Left ventricle myocardium inferior (tissue), 1 donor: ENCODE data around the gene FAM53A. TPM values are rescaled to one million over a fixed set of nuclear protein-coding genes. Genes with fewer than 3 reads are reported as not detected.

Source experiments
- DNase-seq: peaks from one replicate; pipeline ENCODE4 v3.0.0-alpha.2; 2020
- H3K27ac ChIP-seq: fragments of 200-600 bp; replicated peaks from 2 replicates; pipeline ENCODE4 v1.8.0; 2021
- H3K27me3 ChIP-seq: fragments of 200-600 bp; 2 replicates; pipeline ENCODE4 v1.8.0; 2021; ENCODE audit warnings: low read depth
- H3K36me3 ChIP-seq: fragments of 200-600 bp; 2 replicates; pipeline ENCODE4 v1.8.0; 2021
- H3K4me1 ChIP-seq: fragments of 200-600 bp; 2 replicates; pipeline ENCODE4 v1.8.0; 2021
- H3K4me3 ChIP-seq: fragments of 200-600 bp; 2 replicates; pipeline ENCODE4 v1.8.0; 2021; ENCODE audit warnings: mild to moderate bottlenecking, moderate library complexity
- H3K9me3 ChIP-seq: fragments of 200-600 bp; replicated peaks from 2 replicates; pipeline ENCODE4 v1.8.0; 2021
- intact Hi-C: fragments of 100-400 bp; cut with micrococcal nuclease; formaldehyde crosslinking; loops from one replicate; pipeline ENCODE4 v1.11.0; 2022
- total RNA-seq: library from RNA; stranded (reverse); fragmentation: NEBNext Ultra II Directional; extraction: Animal tissue kit (Norgen Biotek cat#: 25700); gene quantifications from one replicate; pipeline ENCODE4 v1.2.1, GENCODE V29; 2021
- TF ChIP-seq, protein P1 (sequence below): fragments of 200-600 bp; IDR thresholded peaks from 2 replicates; pipeline ENCODE4 v1.8.0; 2021; ENCODE audit warnings: antibody characterized with exemption, mild to moderate bottlenecking, borderline replicate concordance
- donor health status: DM: no; HTN: yes; CAD: no; lungs with severe emphysema.

The FAM53A gene
- total RNA-seq, 1 donor from 2014 or later = 0.71 TPM

DNA sequence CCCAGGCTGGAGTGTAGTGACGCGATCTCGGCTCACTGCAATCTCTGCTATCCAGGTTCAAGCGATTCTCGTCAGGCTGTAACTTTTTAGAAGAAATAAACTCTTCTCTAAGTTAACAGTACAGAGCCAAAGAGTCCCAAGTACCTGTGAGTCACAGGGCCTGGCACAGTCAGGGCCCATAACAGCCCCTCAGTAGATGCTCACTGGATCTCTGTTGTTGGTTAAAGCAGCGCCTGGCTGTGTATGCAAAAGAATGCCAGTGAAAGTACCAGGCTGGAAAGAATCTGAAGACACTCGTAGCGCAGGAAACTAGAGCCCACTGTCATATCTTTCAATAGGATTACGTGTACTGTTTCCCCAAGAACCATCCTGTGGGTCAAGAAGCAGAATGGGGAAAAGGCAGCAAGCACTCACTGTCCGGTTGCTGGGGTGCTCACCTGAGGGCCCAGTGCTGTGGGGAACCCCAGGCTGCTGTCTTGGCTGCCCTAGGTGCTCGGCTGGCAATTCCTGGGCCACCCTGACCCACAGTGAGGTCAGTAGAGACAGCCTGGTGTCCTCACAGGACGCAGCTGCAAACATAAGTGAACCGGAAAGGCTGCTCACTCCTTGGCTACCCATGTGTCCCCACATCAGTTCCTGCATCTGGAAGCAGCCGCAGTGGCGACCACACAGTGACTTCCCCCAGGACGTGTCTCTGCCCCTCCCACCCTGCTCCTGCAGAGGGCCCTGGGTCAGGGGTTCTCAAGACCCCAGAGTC lies 31.1 kb upstream of the FAM53A start:
- H3K4me3 ChIP-seq = no peak overlapping the region
- peaks cover 94% of the 10 kb centered on the region for H3K4me1 ChIP-seq
- DNase-seq = no peak
- peak overlapping the region; percentile 42 for H3K27ac ChIP-seq
- H3K36me3 ChIP-seq = peaks cover 21% of the 10 kb centered on the region
- no peaks in the 10 kb centered on the region for H3K9me3 ChIP-seq
- TF ChIP-seq, protein P1, sequence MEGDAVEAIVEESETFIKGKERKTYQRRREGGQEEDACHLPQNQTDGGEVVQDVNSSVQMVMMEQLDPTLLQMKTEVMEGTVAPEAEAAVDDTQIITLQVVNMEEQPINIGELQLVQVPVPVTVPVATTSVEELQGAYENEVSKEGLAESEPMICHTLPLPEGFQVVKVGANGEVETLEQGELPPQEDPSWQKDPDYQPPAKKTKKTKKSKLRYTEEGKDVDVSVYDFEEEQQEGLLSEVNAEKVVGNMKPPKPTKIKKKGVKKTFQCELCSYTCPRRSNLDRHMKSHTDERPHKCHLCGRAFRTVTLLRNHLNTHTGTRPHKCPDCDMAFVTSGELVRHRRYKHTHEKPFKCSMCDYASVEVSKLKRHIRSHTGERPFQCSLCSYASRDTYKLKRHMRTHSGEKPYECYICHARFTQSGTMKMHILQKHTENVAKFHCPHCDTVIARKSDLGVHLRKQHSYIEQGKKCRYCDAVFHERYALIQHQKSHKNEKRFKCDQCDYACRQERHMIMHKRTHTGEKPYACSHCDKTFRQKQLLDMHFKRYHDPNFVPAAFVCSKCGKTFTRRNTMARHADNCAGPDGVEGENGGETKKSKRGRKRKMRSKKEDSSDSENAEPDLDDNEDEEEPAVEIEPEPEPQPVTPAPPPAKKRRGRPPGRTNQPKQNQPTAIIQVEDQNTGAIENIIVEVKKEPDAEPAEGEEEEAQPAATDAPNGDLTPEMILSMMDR = no peak
- intact Hi-C loops = no loop called here
- H3K27me3 ChIP-seq = no peaks in the 10 kb centered on the region

DNA sequence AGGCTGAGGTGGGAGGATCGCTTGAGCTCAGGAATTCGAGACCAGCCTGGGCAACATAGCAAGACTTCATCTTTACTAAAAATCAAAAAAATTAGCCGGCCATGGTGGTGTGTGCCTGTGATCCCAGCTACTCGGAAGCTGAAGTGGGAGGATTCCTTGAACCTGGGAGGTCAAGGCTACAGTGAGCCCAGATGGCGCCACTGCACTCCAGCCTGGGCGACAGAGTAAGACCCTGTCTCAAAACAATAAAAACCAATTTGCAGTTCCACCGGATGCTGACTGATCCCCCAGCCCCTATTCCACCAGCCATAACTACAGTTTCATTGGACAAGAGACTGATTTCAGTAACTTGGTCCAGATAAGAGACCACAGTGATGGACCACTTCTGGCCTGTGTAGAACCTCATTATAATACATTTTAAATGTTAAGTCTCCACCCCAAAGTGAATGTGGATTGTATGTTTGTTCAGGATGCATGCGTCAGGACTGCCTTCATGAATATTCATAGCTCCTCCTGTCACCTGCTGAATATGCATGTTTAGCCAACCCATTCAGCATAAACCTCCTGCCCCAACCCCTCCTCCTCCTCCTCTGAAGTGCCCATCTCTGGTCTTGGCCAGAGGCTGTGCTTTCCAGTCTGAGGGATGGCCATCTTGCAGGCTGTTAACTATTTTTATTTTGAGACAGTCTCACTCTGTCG lies 30.3 kb upstream of the FAM53A start:
- no peak for DNase-seq
- peaks cover 21% of the 10 kb centered on the region for H3K36me3 ChIP-seq
- no peak overlapping the region for H3K4me3 ChIP-seq
- peak overlapping the region; percentile 99 for H3K27ac ChIP-seq
- peaks cover 92% of the 10 kb centered on the region for H3K4me1 ChIP-seq
- no peaks in the 10 kb centered on the region for H3K27me3 ChIP-seq
- no peaks in the 10 kb centered on the region for H3K9me3 ChIP-seq
- TF ChIP-seq, protein P1 = no peak
- intact Hi-C loops = no loop called here

DNA sequence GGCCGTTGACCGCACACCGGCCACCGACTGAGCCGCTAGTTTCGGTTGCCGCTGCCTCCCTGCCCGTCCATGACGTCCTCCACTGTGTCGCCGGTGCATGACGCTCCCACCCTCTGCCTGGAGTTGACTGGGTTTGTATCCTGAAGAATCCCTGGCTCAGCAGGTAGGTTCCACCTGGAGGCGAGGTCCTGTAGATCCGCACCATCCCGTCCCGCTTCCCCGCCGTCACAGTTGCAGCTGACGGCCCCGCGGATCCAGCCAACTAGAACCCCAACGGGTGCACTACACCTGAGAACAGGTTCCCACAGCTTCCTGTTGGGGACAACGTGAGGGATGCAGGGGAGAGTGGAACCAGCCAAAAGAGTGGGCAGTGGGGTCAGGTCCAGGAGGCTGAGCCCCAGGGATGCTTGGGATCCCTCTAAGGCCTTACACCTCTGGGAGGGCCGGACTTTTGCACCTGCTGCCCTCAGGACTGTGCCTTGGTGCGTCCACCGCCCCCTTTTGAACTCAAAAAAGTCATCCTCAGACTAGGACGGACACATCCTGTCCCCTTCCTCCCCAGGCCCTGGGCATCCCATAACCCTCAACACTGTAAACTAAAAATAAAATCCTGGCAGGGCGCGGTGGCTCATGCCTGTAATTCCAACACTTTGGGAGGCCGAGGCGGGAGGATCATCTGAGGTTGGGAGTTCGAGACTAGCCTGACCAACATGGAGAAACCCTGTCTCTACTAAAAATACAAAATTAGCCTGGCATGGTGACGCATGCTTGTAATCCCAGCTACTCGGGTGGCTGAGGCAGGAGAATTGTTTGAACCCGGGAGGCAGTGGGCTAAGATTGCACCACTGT lies 29.1 kb upstream of the FAM53A start:
- Histone ChIP-seq H3K27ac (peak overlapping the region; percentile 99), H3K9me3 (no peaks in the 10 kb centered on the region), H3K36me3 (peaks cover 18% of the 10 kb centered on the region), H3K4me3 (peak overlapping the region; percentile 97), H3K4me1 (peaks cover 85% of the 10 kb centered on the region), H3K27me3 (no peaks in the 10 kb centered on the region)
- no peak for DNase-seq
- intact Hi-C loops = no loop called here
- TF ChIP-seq, protein P1 = no peak

DNA sequence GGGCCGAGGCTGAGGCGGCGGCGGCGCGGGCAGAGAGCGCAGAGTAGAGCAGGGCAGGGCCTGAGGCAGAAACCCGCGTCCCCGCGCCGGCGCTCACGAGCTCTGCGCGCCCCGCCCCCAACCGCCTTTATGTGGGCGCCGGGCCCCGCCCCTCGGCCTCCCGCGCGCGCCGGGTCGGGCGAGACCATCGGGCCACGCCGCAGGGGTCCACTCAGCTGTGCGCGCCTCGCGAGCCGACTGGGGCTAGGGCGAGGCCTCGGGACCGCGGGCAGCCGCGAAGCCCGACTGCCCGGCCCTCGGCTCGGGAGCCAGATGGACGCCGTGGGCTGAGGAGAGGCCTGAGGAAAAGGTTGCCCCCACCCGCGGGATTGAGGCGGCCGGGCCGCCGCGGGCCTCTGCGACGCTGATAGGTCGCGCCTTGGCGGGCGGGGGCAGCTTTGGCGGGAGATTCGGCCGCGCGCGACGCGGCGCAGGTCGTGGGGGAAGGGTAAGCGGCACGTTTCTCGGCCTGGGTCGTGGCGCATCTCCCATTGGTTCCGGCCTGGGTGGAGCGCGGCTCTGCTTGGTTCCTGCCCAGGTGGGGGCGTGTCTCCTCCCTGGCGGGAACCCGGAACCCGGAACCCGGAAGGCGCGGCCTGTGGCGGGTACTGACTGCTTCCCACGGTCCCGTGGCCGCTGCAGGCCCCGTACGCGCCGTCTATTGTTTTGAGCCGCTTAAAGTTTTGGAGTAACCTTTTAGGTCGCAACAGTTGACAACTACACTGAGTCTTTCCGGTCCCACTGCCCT lies 28.3 kb upstream of the FAM53A start, which contains the start of gene SLBP:
SLBP (minus strand) TSS at position 104 of the 787 bp plus-strand sequence. CDS start 131 bp downstream, outside the sequence.
- no peaks in the 10 kb centered on the region for H3K9me3 ChIP-seq
- peaks cover 76% of the 10 kb centered on the region for H3K4me1 ChIP-seq
- peak within 1 kb of the TSS; percentile 97 for H3K4me3 ChIP-seq
- TF ChIP-seq, protein P1 = no peak
- H3K27ac ChIP-seq = peak within 1 kb of the TSS; percentile 99
- peak; percentile 95 for DNase-seq
- H3K36me3 ChIP-seq = peaks cover 10% of the 10 kb centered on the region
- H3K27me3 ChIP-seq = no peaks in the 10 kb centered on the region
- intact Hi-C loops = no loop called here
